Stimulated activated CD8-positive, alpha-beta memory T cell treated with anti-CD3 and anti-CD28 coated beads, Interleukin-4, amount 100 ng/mL, for 4 hours (primary cell): ENCODE measurements around the gene NEURL1.

Source experiments
- DNase-seq, 2 donors: peaks; one replicate each; pipeline ENCODE4 v3.0.0-alpha.2; 2020; ENCODE audit warnings: low read depth in 2 of 2, low spot score in 1 of 2

NEURL1 gene

DNA sequence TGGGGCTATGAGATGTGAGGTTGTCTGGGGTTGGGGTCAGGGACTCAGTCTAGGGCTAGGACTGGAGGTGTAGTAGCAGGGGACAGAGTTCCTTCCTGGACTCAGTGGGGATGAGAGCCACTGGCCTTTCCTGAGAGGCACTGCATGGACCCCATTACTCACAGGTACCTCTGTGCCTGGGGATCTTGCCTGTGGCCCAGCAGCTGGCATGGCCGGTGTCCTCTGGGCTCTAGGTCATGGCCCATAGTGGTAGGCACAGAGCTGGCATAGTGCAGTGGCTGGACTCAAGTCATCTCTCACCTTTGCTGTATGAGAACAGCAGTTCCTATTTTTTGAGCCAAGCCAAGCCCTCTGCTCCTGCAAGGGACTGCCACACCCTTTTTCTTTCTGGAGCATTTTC, 51.9 kb downstream of the NEURL1 start:
- DNase-seq = no peak

DNA sequence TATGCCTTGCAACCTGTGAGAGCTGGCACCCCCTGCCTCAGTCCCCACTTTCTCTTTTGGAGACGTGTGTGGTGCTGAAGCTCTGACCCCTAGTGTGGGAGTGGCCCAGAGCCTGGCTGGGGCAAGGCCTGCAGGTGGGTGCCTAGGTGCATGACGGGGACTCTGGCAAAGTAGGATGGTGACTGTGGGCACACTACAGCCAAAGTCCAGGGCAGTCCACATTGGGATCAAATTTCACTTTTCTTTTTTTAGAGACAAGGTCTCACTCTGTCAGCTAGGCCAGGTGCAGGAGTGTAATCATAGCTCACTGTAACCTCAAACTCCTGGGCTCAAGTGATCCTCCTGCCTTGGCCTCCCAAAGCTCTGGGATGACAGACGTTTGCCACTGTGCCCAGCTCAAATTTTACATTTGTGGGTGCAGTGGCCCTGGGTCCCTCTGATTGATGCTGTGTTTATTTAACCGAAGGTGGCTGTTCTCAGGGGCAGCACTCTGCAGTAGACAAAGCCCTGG, 52.3 kb downstream of the NEURL1 start:
- no peak for DNase-seq

DNA sequence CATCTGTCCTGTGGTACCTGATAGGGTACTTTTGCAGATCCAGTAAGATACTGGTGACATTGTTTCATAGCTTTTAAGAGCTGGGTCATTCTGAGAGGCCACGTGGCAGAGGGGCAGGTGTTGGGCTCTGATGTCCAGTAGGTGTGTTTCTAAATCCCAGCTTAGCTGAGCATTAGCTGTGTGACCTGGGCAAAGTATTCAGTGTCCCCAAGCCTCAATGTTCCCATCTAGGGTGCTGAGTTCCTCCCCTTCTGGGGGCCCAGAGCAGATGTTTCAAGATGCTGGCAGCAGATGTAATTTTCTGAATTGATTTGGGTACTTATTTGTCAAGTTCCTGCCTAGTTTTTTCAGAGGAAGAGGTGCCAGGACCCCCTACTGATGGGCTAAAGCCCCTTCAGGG, 52.9 kb downstream of the NEURL1 start:
- DNase-seq = no peak

DNA sequence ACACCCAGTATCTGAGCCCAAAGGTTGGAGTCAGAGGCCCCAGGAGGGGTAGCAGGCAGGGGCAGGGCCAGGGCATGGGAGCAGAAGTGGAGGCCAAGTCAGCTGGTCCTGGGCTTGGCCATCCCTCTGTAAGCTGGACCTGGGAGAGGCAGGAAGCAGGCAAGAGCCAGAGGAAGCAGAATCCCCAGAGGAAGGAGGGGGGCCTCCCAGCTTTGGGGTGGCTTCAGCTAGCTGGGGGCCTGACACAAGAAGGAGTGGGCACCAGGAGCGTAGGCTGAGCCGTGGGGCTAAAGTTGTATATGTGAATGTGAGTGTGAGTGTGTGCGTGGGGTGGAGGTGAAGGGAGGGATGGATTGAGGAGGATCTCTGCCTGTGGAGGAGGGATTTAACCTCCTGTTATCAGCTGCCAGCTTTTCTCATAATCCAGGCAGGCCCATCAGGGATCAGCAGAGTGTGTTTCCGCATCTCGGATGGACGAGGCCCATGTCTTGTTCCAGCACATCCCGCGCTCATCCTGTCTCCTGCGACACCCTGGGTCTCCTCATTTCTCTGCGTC, 54.0 kb downstream of the NEURL1 start:
- no peak for DNase-seq

- DNase-seq = no peak
Measured at GRCh38 chr10:103548006-103548405, 54.5 kb downstream of the NEURL1 start.

- DNase-seq = no peak
Measured at GRCh38 chr10:103548581-103549348, 55.3 kb downstream of the NEURL1 start.

DNA sequence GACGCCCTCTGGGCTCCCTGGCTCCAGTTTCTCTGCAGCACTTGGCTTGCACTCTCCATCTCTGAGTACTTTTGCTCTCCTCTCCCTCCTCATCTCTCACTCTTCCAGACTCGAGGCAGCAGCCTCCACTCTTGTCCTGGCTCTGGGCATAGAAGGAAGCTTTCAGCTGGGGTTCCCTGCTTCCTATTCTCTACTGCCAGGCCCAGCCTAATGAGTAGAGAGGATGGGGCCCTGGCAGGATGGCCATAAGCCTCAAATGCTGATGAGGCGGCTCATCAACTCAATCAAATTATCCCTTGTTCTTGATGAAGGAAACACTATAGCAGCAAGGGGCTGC, 55.8 kb downstream of the NEURL1 start:
- no peak for DNase-seq

DNA sequence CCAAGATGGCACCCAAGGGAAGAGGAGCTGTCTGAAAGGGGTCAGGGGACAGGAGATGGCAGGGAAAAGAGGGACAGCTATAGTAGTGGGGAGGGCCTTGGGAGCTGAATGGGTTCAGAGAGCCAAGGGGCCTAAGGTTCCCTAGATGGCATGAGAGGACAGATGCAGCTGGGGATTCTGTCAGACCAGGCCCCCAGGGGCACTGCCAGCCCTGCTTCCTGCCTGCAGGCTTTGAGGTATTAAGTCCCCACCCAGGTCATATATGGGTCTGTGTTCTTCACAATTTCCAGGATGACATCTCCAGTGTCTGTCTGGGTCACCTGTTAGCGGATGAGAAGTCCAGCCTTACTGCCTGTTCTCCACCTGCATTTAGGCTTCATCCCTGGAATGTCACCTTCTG, 56.7 kb downstream of the NEURL1 start:
- DNase-seq = no peak

- no peak for DNase-seq
Measured at GRCh38 chr10:103551619-103552602, 58.4 kb downstream of the NEURL1 start.

DNA sequence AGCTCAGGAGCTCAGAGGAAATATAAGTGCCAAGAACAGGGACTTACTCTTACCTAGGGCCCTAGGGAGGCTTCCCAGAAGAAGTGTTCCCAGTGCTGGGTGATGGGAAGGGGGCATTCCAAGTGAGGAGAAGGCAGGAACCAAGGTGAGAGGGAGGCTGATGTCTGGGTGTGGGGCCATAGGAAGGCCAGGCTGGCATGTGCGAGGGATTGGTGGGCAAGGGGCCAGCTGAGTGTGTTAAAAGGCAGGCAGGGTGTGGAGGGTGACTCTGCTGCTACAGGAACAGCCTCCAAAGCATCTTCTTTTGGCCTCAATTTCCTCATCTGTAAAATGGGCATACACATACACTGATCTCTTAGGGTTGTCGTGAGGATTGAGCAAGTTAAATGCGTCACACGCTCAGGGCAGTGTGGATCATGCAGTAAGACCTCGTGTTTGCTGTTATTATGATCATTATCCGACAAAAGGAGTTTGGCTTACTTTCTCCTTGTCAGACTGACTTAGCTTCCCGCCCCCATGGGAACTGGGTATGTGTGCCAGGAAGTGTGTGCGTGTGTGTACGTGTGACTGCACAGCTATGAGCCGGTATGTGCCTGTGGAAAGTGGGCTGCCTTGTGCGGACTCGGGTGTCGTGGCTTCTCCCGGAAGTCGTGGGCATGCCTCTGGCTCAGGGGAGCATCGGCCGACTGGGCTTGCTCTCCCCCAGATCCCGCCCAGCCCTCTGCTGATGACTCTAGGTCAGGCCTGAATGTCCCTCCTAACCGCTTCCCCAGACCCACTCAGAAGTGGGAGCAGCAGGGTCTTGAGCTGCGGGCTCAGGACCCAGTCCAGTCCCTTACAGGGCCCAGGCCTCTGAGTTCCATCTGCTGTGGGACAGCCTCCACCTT, 59.6 kb downstream of the NEURL1 start:
- no peak for DNase-seq

DNA sequence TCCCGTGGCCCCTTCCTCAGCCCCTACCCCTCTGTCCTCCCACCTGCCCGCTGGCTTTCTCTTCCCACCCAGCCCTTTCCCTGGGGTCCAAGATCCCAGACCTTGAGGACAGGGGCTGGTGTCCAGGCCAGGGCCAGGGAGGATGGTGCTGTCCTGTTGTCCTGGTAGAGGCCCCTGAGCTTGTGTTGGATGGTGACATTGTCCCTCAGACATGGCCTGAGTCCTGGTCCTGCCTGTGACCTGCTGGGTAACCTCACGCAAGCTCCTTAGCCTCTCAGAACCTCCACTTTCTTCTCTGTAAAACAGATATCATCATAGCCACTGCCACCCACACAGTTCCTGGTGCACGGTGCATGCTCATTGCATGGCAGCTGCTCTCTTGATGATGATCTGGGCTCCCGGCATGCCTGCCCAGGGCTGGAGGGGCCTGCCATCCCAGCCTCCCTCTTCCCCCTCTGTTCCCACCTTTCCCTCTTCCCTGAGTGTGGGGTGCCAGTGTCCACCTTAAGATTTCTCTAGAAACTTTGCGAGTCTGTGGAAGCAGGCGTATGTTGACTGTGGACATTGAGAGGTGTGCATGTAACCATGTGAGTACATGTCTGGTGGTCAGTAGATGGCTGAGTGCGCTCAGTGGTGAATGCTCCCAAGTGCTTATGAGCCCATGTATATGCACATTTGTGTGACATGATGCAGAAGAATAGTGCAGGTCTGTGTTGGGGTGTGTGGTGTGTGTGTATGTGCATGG, 60.4 kb downstream of the NEURL1 start:
- DNase-seq = peak in 1 of 2 donors; percentile 4

GRCh38 chr10:103554488-103555324, 61.2 kb downstream of the NEURL1 start:
- DNase-seq = no peak

DNA sequence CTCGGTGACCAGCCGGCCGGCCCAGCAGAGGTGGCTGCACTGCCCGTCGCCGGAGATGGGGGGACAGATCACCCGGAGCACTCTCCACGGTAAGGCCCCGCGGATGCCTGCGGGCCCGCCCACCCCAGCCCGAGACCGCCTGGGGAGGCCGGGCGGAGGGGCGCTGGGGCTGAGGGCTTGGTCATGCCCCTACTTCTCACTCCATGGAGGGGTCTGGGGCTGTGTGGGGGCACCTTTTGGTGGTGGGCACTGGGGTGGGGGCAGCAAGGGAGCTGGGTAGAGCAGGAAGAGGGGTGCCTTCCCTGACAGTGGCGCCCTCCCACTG, 61.8 kb downstream of the NEURL1 start:
- no peak for DNase-seq

DNA sequence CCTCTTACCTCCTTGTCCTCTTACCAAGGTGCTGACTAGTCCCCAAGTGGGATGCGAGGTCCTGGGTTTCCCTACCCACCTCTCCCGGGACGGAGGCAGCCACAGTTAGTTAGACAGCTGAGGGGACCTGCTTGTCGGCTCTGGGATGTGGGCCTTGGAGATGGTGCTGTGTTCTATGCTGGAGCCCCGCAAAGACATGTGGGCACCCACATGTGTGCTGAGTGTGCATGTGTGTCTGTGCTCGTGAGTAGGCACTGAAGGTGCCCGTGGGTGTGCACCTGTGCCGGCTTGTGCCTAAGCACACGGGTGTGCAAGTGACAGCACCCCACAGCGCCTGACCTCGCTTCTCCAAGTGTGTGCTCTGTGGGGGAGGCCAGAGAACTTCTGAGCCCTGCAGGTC, 62.2 kb downstream of the NEURL1 start:
- no peak for DNase-seq

GRCh38 chr10:103556383-103557007, 63.0 kb downstream of the NEURL1 start:
- DNase-seq = no peak

DNA sequence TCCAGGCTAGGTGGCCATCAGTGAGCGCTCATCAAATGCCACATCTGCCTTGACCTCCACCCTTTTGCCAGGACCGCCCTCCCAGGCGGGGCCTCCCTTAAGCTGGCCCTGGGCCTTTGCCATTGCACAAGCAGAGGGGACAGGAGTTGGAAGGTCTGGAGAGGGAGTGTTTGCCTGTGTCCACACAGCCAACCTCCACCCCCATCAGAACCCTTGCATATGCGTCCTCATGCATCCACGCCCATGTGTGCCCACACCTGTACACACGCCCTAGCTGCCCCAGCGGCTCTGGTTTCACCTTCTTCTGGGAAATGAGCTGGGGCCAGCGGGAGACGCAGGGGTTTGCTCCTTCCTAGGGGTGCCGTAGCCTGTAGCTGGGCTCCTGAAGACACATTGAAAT, 64.0 kb downstream of the NEURL1 start:
- no peak for DNase-seq

DNA sequence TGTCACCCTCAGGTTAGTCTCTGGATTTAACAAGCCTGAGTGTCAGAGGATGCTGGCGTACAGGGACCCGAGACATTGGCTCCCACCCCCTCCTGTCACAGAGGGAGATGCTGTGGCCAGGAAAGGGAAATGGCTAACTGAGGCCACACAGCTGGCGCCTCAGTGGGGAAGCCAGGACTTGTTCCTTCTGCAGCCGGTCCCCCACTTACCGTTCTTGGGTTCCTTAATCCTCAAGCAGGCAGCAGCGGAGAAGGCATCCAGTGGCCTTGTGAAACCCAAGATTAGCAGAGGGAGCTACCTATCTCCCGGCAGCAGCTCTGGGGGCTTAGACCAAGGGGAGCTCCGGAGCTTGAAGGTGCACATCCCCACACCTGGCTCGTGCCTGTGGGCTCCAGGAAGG, 65.4 kb downstream of the NEURL1 start:
- DNase-seq = no peak

- DNase-seq = no peak
Measured at GRCh38 chr10:103559776-103560175, 66.3 kb downstream of the NEURL1 start.

DNA sequence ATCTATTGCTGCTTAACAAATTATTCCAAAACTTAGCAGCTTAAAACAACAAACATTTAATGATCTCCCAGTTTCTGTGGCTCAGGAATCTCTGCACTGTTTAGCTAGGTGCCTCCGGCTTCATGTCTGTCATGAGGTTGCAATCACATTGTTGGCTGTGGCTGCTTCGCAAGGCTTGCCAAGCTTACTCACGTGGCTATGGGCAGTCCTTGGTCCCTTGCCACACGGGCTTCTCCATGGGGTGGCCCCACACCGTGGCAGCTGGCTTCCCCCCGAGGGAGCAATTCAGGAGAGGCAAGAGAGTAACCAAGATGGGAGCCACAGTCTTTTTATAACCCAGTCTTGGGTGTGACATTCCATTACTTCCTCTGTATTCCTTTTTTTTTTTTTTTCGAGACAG, 67.4 kb downstream of the NEURL1 start:
- no peak for DNase-seq
